HepG2 (cell line): ENCODE data around the gene MYO5B. TPM values are rescaled to one million over a fixed set of nuclear protein-coding genes. Genes with fewer than 3 reads are reported as not detected.

ENCODE experiments used
- ATAC-seq: fragments of 200-7000 bp; cut with Tn5 transposase; 3 replicates; pipeline ENCODE4 v1.9.1; 2020; ENCODE audit warnings: mild to moderate bottlenecking, moderate library complexity
- BruUV-seq: library from RNA; stranded (reverse); fragments of 400-500 nt; replicated peaks from 2 replicates; lab custom pipeline; 2021; lab: Mats Ljungman, UMichigan
- CTCF ChIA-PET: fragments of 300-600 bp; formaldehyde crosslinking; extraction: SDS; loops from one replicate; lab custom pipeline; 2021; ENCODE audit warnings: low total read pairs, inconsistent platforms, low intra/inter-chr PET ratio; lab: Yijun Ruan, JAX
- POLR2A ChIA-PET: fragments of 350-600 bp; sonication (Branson Sonifier 250); formaldehyde crosslinking; loops from one replicate; lab custom pipeline; 2020; ENCODE audit warnings: antibody characterized with exemption, inconsistent platforms; lab: Yijun Ruan, JAX
- DNase-seq: peaks from one replicate; pipeline ENCODE4 v3.0.0-alpha.2; 2015; ENCODE audit warnings: low spot score
- FAIRE-seq: peaks from 3 replicates; lab custom pipeline; 2011; peaks lifted over from hg19 to GRCh38; lab: Jason Lieb, UNC
- H2AFZ ChIP-seq: one replicate; pipeline ENCODE4 v1.6.1; 2011; ENCODE audit warnings: low read length, inconsistent platforms
- H3K27ac ChIP-seq: fragments of 300-600 bp; 3 replicates; pipeline ENCODE4 v1.8.0; 2011; ENCODE audit warnings: mixed run types, mild to moderate bottlenecking, mixed read lengths, low read length, inconsistent platforms; ENCODE audit not compliant: insufficient read depth; ENCODE audit errors: extremely low read length
- H3K27me3 ChIP-seq, 2 experiments: fragments of 200-600 bp in 1 of 2; 2 replicates in 1 of 2; 3 replicates in 1 of 2; pipeline versions ENCODE4 v1.6.0 to v1.8.0; 2011; ENCODE audit warnings: low read length in 2 of 2, mild to moderate bottlenecking in 2 of 2, moderate library complexity in 2 of 2, inconsistent platforms in 1 of 2; ENCODE audit not compliant: insufficient read depth in 2 of 2, control insufficient read depth in 1 of 2
- H3K36me3 ChIP-seq, 2 experiments: fragments of 200-600 bp in 1 of 2; replicated peaks in 1 of 2; 2 replicates in 1 of 2; 3 replicates in 1 of 2; pipeline versions ENCODE4 v1.5.1 to v1.8.0; 2011; ENCODE audit warnings: low read length in 2 of 2, inconsistent platforms in 1 of 2; ENCODE audit not compliant: insufficient read depth in 2 of 2, control insufficient read depth in 1 of 2
- H3K4me1 ChIP-seq: 2 replicates; pipeline ENCODE4 v1.5.1; 2012; ENCODE audit warnings: low read length, inconsistent platforms; ENCODE audit not compliant: insufficient read depth
- H3K4me2 ChIP-seq: 2 replicates; pipeline ENCODE4 v1.6.0; 2011; ENCODE audit warnings: low read depth, low read length, inconsistent platforms
- H3K4me3 ChIP-seq, 3 experiments: fragments of 200-600 bp in 1 of 3; sonication (generic), shearing (Covaris generic) in 1 of 3; replicated peaks in 1 of 3; 2 replicates each; pipeline ENCODE4 v1.5.1; 2011 to 2016; ENCODE audit warnings: low read length in 3 of 3, inconsistent platforms in 2 of 3, low read depth in 2 of 3, mild to moderate bottlenecking in 2 of 3, control low read depth in 1 of 3, mixed read lengths in 1 of 3; ENCODE audit not compliant: insufficient read depth in 1 of 3
- H3K79me2 ChIP-seq: one replicate; pipeline ENCODE4 v1.6.1; 2011; ENCODE audit warnings: low read length, inconsistent platforms; ENCODE audit not compliant: insufficient read depth
- H3K9ac ChIP-seq: 2 replicates; pipeline ENCODE4 v1.6.0; 2011; ENCODE audit warnings: mild to moderate bottlenecking, low read depth, low read length, inconsistent platforms; ENCODE audit not compliant: insufficient read depth
- H3K9me3 ChIP-seq: 2 replicates; pipeline ENCODE4 v1.5.1; 2012; ENCODE audit warnings: mild to moderate bottlenecking, low read length
- H4K20me1 ChIP-seq: 2 replicates; pipeline ENCODE4 v1.6.0; 2011; ENCODE audit warnings: inconsistent platforms, mild to moderate bottlenecking, low read length, moderate library complexity; ENCODE audit not compliant: insufficient read depth
- GATAD1 ChIP-seq: IDR thresholded peaks from 2 replicates; pipeline ENCODE4 v1.6.1; 2016; ENCODE audit warnings: missing genetic modification reagents, missing compliant biosample characterization
- KDM6A ChIP-seq: IDR thresholded peaks from 2 replicates; pipeline ENCODE4 v1.6.1; 2016; ENCODE audit warnings: low read depth
- MATR3 ChIP-seq: sonication (generic); formaldehyde crosslinking; IDR thresholded peaks from 2 replicates; pipeline ENCODE4 v1.4.0; 2020; ENCODE audit warnings: missing genetic modification reagents
- MEIS1 ChIP-seq: sonication (generic); formaldehyde crosslinking; IDR thresholded peaks from 2 replicates; pipeline ENCODE4 v1.9.0; 2021; ENCODE audit warnings: mild to moderate bottlenecking, missing genetic modification reagents, moderate library complexity, borderline replicate concordance
- NFAT5 ChIP-seq: sonication (generic); formaldehyde crosslinking; IDR thresholded peaks from 2 replicates; pipeline ENCODE4 v1.4.0; 2020; ENCODE audit warnings: missing genetic modification reagents
- SMAD3 ChIP-seq: sonication (generic); formaldehyde crosslinking; IDR thresholded peaks from 2 replicates; pipeline ENCODE4 v1.4.0; 2020; ENCODE audit warnings: missing genetic modification reagents
- TCF7 ChIP-seq: sonication (generic); IDR thresholded peaks from 2 replicates; pipeline ENCODE4 v1.6.1; 2016; ENCODE audit warnings: antibody characterized with exemption, low read depth
- ZKSCAN1 ChIP-seq: fragments of 150-350 bp; IDR thresholded peaks from 2 replicates; pipeline ENCODE4 v1.6.1; 2014; ENCODE audit warnings: low read length
- ZNF10 ChIP-seq: sonication (generic); formaldehyde crosslinking; IDR thresholded peaks from 2 replicates; pipeline ENCODE4 v1.4.0; 2020; ENCODE audit warnings: mild to moderate bottlenecking, low read depth, missing genetic modification reagents, borderline replicate concordance
- ZNF441 ChIP-seq: sonication (generic); formaldehyde crosslinking; IDR thresholded peaks from 2 replicates; pipeline ENCODE4 v1.7.0; 2021; ENCODE audit warnings: missing genetic modification reagents, borderline replicate concordance
- ZNF451 ChIP-seq: sonication (generic); formaldehyde crosslinking; IDR thresholded peaks from 2 replicates; pipeline ENCODE4 v1.5.0; 2020; ENCODE audit warnings: mild to moderate bottlenecking, missing genetic modification reagents
- ZNF546 ChIP-seq: sonication (generic); formaldehyde crosslinking; conservative IDR thresholded peaks from 2 replicates; pipeline ENCODE4 v1.8.1; 2023; ENCODE audit warnings: mild to moderate bottlenecking, missing genetic modification reagents
- ZNF724P ChIP-seq: sonication (generic); formaldehyde crosslinking; IDR thresholded peaks from 2 replicates; pipeline ENCODE4 v1.8.0; 2022; ENCODE audit warnings: missing genetic modification reagents, borderline replicate concordance
- WGBS: methylation state at CpG from one replicate; pipeline ENCODE4 v1.1.6; 2017; ENCODE audit warnings: low lambda C conversion rate; 5-methylcytosine and 5-hydroxymethylcytosine counted together
- in situ Hi-C: cut with HindIII; loops from 2 replicates; pipeline ENCODE4 v1.10.0; 2017; ENCODE audit warnings: low pct_unique_long_range_greater_than_20kb; ENCODE audit not compliant: extremely low pct_ligation_motif_present
- intact Hi-C: fragments of 100-400 bp; cut with micrococcal nuclease; formaldehyde crosslinking; loops from one replicate; pipeline ENCODE4 v1.10.0; 2022; ENCODE audit not compliant: unreplicated experiment
- polyA plus RNA-seq, 8 experiments: library from polyadenylated mRNA; depleted of rRNA in 3 of 8; stranded (reverse) in 7 of 8; unstranded in 1 of 8; fragments of >200 nt; fragmentation: Illumina TruSeq in 4 of 8; extraction: Trizol in 4 of 8; gene quantifications; 2 replicates each; pipeline versions ENCODE4 v1.2.1 to v1.2.3, GENCODE V29; 2011 to 2016; ENCODE audit warnings: low read depth in 4 of 8, missing spikeins in 1 of 8, mixed read lengths in 1 of 8; ENCODE audit not compliant: insufficient read depth in 1 of 8
- total RNA-seq, 5 experiments: library from RNA; depleted of rRNA; stranded (reverse); fragments of >200 nt; fragmentation: Illumina TruSeq; extraction: Trizol; gene quantifications; 2 replicates each; pipeline ENCODE4 v1.2.3, GENCODE V29; 2016; ENCODE audit warnings: low read depth in 1 of 5

The MYO5B gene
- total and polyA plus RNA-seq, 2 of the 13 experiments (the other 11 are each of a cell fraction or from before 2014, with no cell fraction given) = 13.1 to 24.0 TPM

GRCh38 chr18:50104421-50104820, 90.5 kb downstream of the MYO5B start:
- BruUV-seq = no TSS peak
- 100% methylated on average over 3 of the region's 3 CpGs for WGBS
- Histone ChIP-seq H3K79me2 (no peaks in the 10 kb centered on the region), H3K27ac (no peak overlapping the region), H3K27me3 (no peaks in the 10 kb centered on the region), H3K9ac (no peak overlapping the region)
- intact Hi-C loops = no loop called here
- TF ChIP-seq ZNF724P (CRISPR knock-in tag) (no peak), KDM6A (CRISPR knock-in tag) (no peak), ZNF451 (CRISPR knock-in tag) (no peak), ZKSCAN1 (no peak), GATAD1 (CRISPR knock-in tag) (no peak), MEIS1 (CRISPR knock-in tag) (no peak), ZNF546 (CRISPR knock-in tag) (no peak), ZNF10 (CRISPR knock-in tag) (no peak), SMAD3 (CRISPR knock-in tag) (no peak), TCF7 (no peak), MATR3 (CRISPR knock-in tag) (no peak), NFAT5 (CRISPR knock-in tag) (no peak), ZNF441 (CRISPR knock-in tag) (no peak)
- TF ChIP-seq, all 625 proteins: peak for 0
- no peak for ATAC-seq
- ChIA-PET CTCF (no interaction called here), POLR2A (no interaction called here)
- Histone ChIP-seq H3K9me3 (no peaks in the 10 kb centered on the region), H3K36me3 (no peaks in the 10 kb centered on the region), H3K4me1 (peaks cover 10% of the 10 kb centered on the region), H4K20me1 (no peaks in the 10 kb centered on the region), H2AFZ (no peak overlapping the region), H3K4me3 (no peak overlapping the region), H3K4me2 (no peak overlapping the region)
- in situ Hi-C loops = no loop called here
- no peak for FAIRE-seq
- no peak for DNase-seq
